Breast epithelium (tissue), 3 donors: ENCODE measurements around the gene KRTAP4-9.

Experiments used
- CTCF ChIP-seq, 3 donors: fragments of 450-650 bp; IDR thresholded peaks; one replicate each; pipeline ENCODE4 v1.5.1; 2016 to 2017; ENCODE audit warnings: antibody characterized with exemption in 3 of 3, mild to moderate bottlenecking in 3 of 3, moderate library complexity in 3 of 3
- POLR2A ChIP-seq: fragments of 450-650 bp; IDR thresholded peaks from one replicate; pipeline ENCODE4 v1.6.1; 2016; ENCODE audit warnings: antibody characterized with exemption, mild to moderate bottlenecking, moderate library complexity

DNA sequence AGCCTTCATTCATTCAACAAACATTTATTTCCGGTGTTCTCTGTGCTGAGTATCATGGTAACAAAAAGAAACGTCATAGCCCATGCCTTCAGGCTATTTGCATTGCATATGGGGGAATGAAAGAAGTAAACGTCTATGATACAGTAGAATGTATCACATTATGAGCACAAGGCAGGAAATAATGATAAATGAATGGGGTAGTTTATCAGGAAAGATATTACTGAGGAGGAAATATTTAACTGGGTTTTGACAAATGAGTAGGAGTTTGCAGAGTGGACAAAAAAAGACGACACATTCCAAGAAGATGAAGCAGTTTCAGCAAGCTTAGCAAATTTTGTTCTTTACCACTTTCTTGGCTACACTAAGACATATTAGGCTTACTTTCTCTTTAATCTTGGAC, 22.6 kb upstream of the KRTAP4-9 start:
- no peak for TF ChIP-seq CTCF (IDR thresholded peaks at IDR 0.05)
- no peak for TF ChIP-seq POLR2A
